GM10266 (cell line): ENCODE results near the gene PRRG1.
"Not testable (repeated sequence)": the region's sequence is repeated elsewhere in the genome, so short reads cannot be mapped to it uniquely, and the experiment has no call there.

Experiments used
- DNase-seq: peaks from one replicate; pipeline ENCODE4 v3.0.0; 2012; ENCODE audit errors: extremely low spot score
- CTCF ChIP-seq: IDR thresholded peaks from 2 replicates; pipeline ENCODE4 v1.5.1; 2012; ENCODE audit warnings: mild to moderate bottlenecking, low read depth; ENCODE audit not compliant: control insufficient read depth, insufficient read depth; ENCODE audit errors: missing control alignments

PRRG1 gene

DNA sequence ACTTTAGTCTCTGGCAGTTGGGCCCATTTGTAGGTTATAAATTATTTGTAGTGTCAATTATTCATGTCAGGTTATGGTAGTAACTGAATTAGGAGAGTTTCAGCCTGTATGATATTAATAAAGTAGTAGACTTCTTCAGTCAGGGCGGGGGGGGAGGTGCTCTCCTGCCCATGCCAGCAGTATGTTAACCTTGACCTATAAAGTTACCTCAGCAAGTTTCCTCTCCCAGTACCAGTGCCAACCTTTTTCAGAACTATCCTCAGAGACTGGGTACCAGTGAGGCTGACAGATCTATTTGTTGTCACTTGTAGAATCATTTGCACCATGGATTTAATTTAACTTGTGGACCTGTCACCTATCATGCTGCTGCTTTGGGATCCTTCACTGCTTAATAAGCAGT lies 88.0 kb downstream of the PRRG1 start:
- DNase-seq: no peak
- TF ChIP-seq CTCF: no peak

DNA sequence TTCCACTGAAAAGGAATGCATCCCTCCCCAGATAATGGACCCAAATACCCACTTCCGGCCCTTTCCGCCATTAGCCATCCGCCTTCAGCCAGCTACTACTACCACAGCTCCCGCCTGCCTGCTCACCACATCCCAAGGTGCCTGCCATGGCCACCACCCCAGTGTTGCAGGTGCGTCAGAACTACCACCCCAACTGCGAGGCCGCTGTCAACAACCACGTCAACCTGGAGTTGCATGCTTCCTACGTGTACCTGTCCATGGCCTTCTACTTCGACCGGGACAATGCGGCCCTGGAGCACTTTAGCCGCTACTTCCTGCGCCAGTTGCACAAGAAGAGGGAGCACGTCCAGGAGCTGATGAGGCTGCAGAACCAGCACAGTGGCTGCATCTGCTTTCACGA lies 92.2 kb downstream of the PRRG1 start:
- no peak for TF ChIP-seq CTCF
- no peak for DNase-seq

GRCh38 chrX:37445182-37445581 lies 96.0 kb downstream of the PRRG1 start:
- no peak for DNase-seq

GRCh38 chrX:37453821-37454220 lies 104.7 kb downstream of the PRRG1 start:
- TF ChIP-seq CTCF: no peak
- DNase-seq: no peak

More at GRCh38 chrX:37445182-37445581, 96.0 kb downstream of the PRRG1 start:
- no peak for TF ChIP-seq CTCF

DNA sequence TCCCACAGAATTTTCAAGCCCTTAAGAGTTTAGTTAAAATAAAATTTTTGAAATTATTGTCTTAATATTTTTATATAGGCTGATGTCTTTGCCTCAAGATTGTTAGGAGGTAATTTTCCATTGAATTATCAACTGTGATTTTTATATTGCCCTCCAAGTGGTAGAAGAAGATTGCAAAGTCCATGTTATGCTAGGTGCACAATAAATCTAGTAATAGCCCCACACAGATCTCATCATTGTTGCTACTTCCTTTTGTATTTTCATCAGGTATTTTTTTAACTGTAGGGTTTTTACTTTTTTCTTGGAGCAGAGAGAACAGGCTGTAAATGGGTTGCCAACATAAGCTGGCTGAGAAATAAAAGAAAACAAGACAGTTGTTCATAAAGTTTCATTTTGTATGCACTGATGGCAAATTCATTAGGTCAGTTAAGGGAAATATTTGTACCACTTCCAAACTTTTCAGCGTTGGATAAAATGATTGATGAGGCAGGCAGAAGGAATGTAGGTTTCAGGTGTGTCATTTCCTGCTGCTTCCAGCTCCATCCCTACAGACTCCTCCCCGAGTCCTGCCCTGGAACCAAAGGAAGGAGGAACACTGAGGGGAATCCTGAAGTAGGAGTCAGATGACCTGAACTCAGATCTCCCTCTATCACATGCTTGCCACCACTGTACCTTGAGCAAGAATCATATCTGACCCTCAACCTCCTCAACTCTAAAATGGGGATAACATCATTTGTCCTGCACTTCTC lies 105.5 kb downstream of the PRRG1 start:
- no peak for TF ChIP-seq CTCF
- DNase-seq: no peak

DNA sequence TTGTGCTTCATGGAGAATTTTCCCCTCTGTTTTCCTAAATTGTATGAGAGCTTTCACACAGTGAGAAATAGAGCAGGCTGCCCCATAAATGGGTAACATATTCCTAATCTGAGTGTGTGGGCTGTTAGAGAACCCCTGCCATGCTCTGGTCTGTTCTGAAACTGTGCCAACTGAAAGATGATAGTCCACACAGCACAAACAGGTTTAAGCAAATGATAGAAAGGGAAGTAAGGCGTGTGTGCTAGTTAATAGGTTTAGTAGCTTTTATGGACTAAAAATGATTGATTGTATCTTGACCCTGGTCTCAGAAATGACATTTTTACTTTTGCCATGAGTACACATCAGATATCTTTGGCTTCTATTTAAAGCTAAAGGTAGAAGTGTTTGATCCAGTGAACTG lies 106.2 kb downstream of the PRRG1 start:
- no peak for DNase-seq
- no peak for TF ChIP-seq CTCF

GRCh38 chrX:37460285-37460684 lies 111.1 kb downstream of the PRRG1 start:
- not testable (repeated sequence) for DNase-seq

GRCh38 chrX:37462346-37462745 lies 113.2 kb downstream of the PRRG1 start:
- no peak for DNase-seq
- no peak for TF ChIP-seq CTCF
